Measurements from ENCODE around the gene ACBD4.
A peak's percentile ranks its signal among the peaks of the same experiment; 100 is the strongest.

ACBD4 gene

GRCh38 chr17:45098081-45098868 is 37.2 kb upstream of the ACBD4 start:
- H3K36me3 ChIP-seq (ENCODE audit: insufficient read depth, low read length) = peaks cover 87% of the 10 kb centered on the region
- no peak overlapping the region for H3K4me3 ChIP-seq (ENCODE audit: low read depth, low read length, poor library complexity, severe bottlenecking)
- H3K27ac ChIP-seq (ENCODE audit: low read depth, low read length, poor library complexity, severe bottlenecking) = peak overlapping the region; percentile 25
- no peak overlapping the region for H3K9ac ChIP-seq (ENCODE audit: low read length)
- no peaks in the 10 kb centered on the region for H4K20me1 ChIP-seq (ENCODE audit: insufficient read depth, low read length)
- no peaks in the 10 kb centered on the region for H3K27me3 ChIP-seq (ENCODE audit: insufficient read depth, low read length)
- no peaks in the 10 kb centered on the region for H3F3A ChIP-seq (ENCODE audit: insufficient read depth, low read length)
- H3K9me3 ChIP-seq (ENCODE audit: low read length) = no peaks in the 10 kb centered on the region
- no peak overlapping the region for H3K4me2 ChIP-seq (ENCODE audit: low read length)
- H2AFZ ChIP-seq (ENCODE audit: low read length) = no peak overlapping the region
- H3K9me2 ChIP-seq (ENCODE audit: low read depth, low read length) = no peaks in the 10 kb centered on the region
- TF ChIP-seq EZH2 (IDR thresholded peaks at IDR 0.05; ENCODE audit: borderline replicate concordance, low read length) (no peak), CTCF (IDR thresholded peaks at IDR 0.05; ENCODE audit: low read length) (no peak)
- peaks cover 19% of the 10 kb centered on the region for H3K4me1 ChIP-seq (ENCODE audit: insufficient read depth, low read length, severe bottlenecking)
- H3K79me2 ChIP-seq (ENCODE audit: insufficient read depth, low read length) = no peaks in the 10 kb centered on the region

- no peak overlapping the region for H3K4me3 ChIP-seq (ENCODE audit: low read depth, low read length, poor library complexity, severe bottlenecking)
- no peaks in the 10 kb centered on the region for H3F3A ChIP-seq (ENCODE audit: insufficient read depth, low read length)
- H3K9me2 ChIP-seq (ENCODE audit: low read depth, low read length) = no peaks in the 10 kb centered on the region
- H3K79me2 ChIP-seq (ENCODE audit: insufficient read depth, low read length) = no peaks in the 10 kb centered on the region
- TF ChIP-seq CTCF (IDR thresholded peaks at IDR 0.05; ENCODE audit: low read length) (peak; percentile 92), EZH2 (IDR thresholded peaks at IDR 0.05; ENCODE audit: borderline replicate concordance, low read length) (no peak)
- peaks cover 87% of the 10 kb centered on the region for H3K36me3 ChIP-seq (ENCODE audit: insufficient read depth, low read length)
- H3K4me1 ChIP-seq (ENCODE audit: insufficient read depth, low read length, severe bottlenecking) = peaks cover 19% of the 10 kb centered on the region
- H3K27ac ChIP-seq (ENCODE audit: low read depth, low read length, poor library complexity, severe bottlenecking) = peak overlapping the region; percentile 25
- H3K9me3 ChIP-seq (ENCODE audit: low read length) = no peaks in the 10 kb centered on the region
- no peak overlapping the region for H3K4me2 ChIP-seq (ENCODE audit: low read length)
- H4K20me1 ChIP-seq (ENCODE audit: insufficient read depth, low read length) = no peaks in the 10 kb centered on the region
- H3K9ac ChIP-seq (ENCODE audit: low read length) = no peak overlapping the region
- no peaks in the 10 kb centered on the region for H3K27me3 ChIP-seq (ENCODE audit: insufficient read depth, low read length)
- H2AFZ ChIP-seq (ENCODE audit: low read length) = no peak overlapping the region
Observed at GRCh38 chr17:45098869-45099616, 36.4 kb upstream of the ACBD4 start.

GRCh38 chr17:45101546-45101882 is 34.0 kb upstream of the ACBD4 start:
- no peaks in the 10 kb centered on the region for H3K79me2 ChIP-seq (ENCODE audit: insufficient read depth, low read length)
- no peak overlapping the region for H3K27ac ChIP-seq (ENCODE audit: low read depth, low read length, poor library complexity, severe bottlenecking)
- no peak overlapping the region for H2AFZ ChIP-seq (ENCODE audit: low read length)
- no peaks in the 10 kb centered on the region for H3F3A ChIP-seq (ENCODE audit: insufficient read depth, low read length)
- no peak for TF ChIP-seq EZH2 (IDR thresholded peaks at IDR 0.05; ENCODE audit: borderline replicate concordance, low read length)
- no peak for TF ChIP-seq CTCF (IDR thresholded peaks at IDR 0.05; ENCODE audit: low read length)
- no peak overlapping the region for H3K9ac ChIP-seq (ENCODE audit: low read length)
- no peaks in the 10 kb centered on the region for H4K20me1 ChIP-seq (ENCODE audit: insufficient read depth, low read length)
- peaks cover 86% of the 10 kb centered on the region for H3K36me3 ChIP-seq (ENCODE audit: insufficient read depth, low read length)
- no peaks in the 10 kb centered on the region for H3K9me2 ChIP-seq (ENCODE audit: low read depth, low read length)
- H3K4me3 ChIP-seq (ENCODE audit: low read depth, low read length, poor library complexity, severe bottlenecking) = no peak overlapping the region
- no peaks in the 10 kb centered on the region for H3K9me3 ChIP-seq (ENCODE audit: low read length)
- no peaks in the 10 kb centered on the region for H3K27me3 ChIP-seq (ENCODE audit: insufficient read depth, low read length)
- no peak overlapping the region for H3K4me2 ChIP-seq (ENCODE audit: low read length)
- peaks cover 10% of the 10 kb centered on the region for H3K4me1 ChIP-seq (ENCODE audit: insufficient read depth, low read length, severe bottlenecking)
